ENCODE results near the gene BCAS3.

BCAS3 gene

GRCh38 chr17:61209106-61209439 is 531.4 kb downstream of the BCAS3 start:
- no peak overlapping the region for H3K4me2 ChIP-seq (ENCODE audit: low read length, poor library complexity, severe bottlenecking)
- no peaks in the 10 kb centered on the region for H3K36me3 ChIP-seq (ENCODE audit: control insufficient read depth in 1 of 2, insufficient read depth in 2 of 2, low read depth in 1 of 2, low read length in 2 of 2)
- no peak overlapping the region for H3K18ac ChIP-seq (ENCODE audit: low read depth in 1 of 2, low read length in 2 of 2)
- no peak overlapping the region for H3K4ac ChIP-seq (ENCODE audit: low read depth in 1 of 2, low read length in 2 of 2)
- H2BK12ac ChIP-seq (ENCODE audit: low read length in 2 of 2) = no peak overlapping the region
- no peak overlapping the region for H2BK15ac ChIP-seq (ENCODE audit: low read depth, poor library complexity, severe bottlenecking)
- H3K9ac ChIP-seq (ENCODE audit: low read length) = peak overlapping the region; percentile 84
- no peak overlapping the region for H4K8ac ChIP-seq (ENCODE audit: low read length)
- no peak overlapping the region for H2AK5ac ChIP-seq (ENCODE audit: low read length, severe bottlenecking)
- H3K27me3 ChIP-seq (ENCODE audit: control insufficient read depth in 1 of 2, insufficient read depth in 1 of 2, low read length in 2 of 2) = no peaks in the 10 kb centered on the region
- DNase-seq = no peak
- H3K79me1 ChIP-seq (replicated peaks; ENCODE audit: low read length, poor library complexity, severe bottlenecking) = no peaks in the 10 kb centered on the region
- no peak overlapping the region for H3K14ac ChIP-seq (ENCODE audit: low read length in 2 of 2)
- no peak overlapping the region for H2BK5ac ChIP-seq (ENCODE audit: low read depth, low read length, poor library complexity, severe bottlenecking)
- peak overlapping the region in 1 of 2 experiments; percentile 72 for H3K4me3 ChIP-seq (ENCODE audit: insufficient read depth in 1 of 2, low read depth in 1 of 2, low read length in 2 of 2)
- H3K27ac ChIP-seq (ENCODE audit: low read length, poor library complexity, severe bottlenecking) = no peak overlapping the region
- no peak overlapping the region for H2AFZ ChIP-seq (ENCODE audit: low read depth, low read length)
- H3K9me3 ChIP-seq (ENCODE audit: control insufficient read depth, low read length) = no peaks in the 10 kb centered on the region
- H3K4me1 ChIP-seq (ENCODE audit: control insufficient read depth, insufficient read depth, low read depth, low read length) = no peaks in the 10 kb centered on the region
- H4K91ac ChIP-seq (ENCODE audit: low read length) = no peak overlapping the region
- no peak overlapping the region for H2BK120ac ChIP-seq (ENCODE audit: low read depth, low read length)
- no peak overlapping the region for H3K23ac ChIP-seq (ENCODE audit: low read length in 2 of 2)
- WGBS = 35% methylated on average over 2 of the region's 4 CpGs

- Histone ChIP-seq H3K14ac (ENCODE audit: low read length in 2 of 2) (no peak overlapping the region), H3K27ac (ENCODE audit: low read length, poor library complexity, severe bottlenecking) (no peak overlapping the region), H3K4me2 (ENCODE audit: low read length, poor library complexity, severe bottlenecking) (no peak overlapping the region), H3K23ac (ENCODE audit: low read length in 2 of 2) (no peak overlapping the region), H3K9ac (ENCODE audit: low read length) (peak overlapping the region; percentile 84), H3K79me1 (replicated peaks; ENCODE audit: low read length, poor library complexity, severe bottlenecking) (no peaks in the 10 kb centered on the region), H2AFZ (ENCODE audit: low read depth, low read length) (no peak overlapping the region), H4K8ac (ENCODE audit: low read length) (peak overlapping the region; percentile 90), H3K4me3 (ENCODE audit: insufficient read depth in 1 of 2, low read depth in 1 of 2, low read length in 2 of 2) (peak overlapping the region in 1 of 2 experiments; percentile 72), H2BK15ac (ENCODE audit: low read depth, poor library complexity, severe bottlenecking) (no peak overlapping the region), H3K36me3 (ENCODE audit: control insufficient read depth in 1 of 2, insufficient read depth in 2 of 2, low read depth in 1 of 2, low read length in 2 of 2) (no peaks in the 10 kb centered on the region), H4K91ac (ENCODE audit: low read length) (peak overlapping the region; percentile 95), H3K9me3 (ENCODE audit: control insufficient read depth, low read length) (no peaks in the 10 kb centered on the region), H3K18ac (ENCODE audit: low read depth in 1 of 2, low read length in 2 of 2) (peak overlapping the region; percentile 72 to 83), H2BK120ac (ENCODE audit: low read depth, low read length) (peak overlapping the region; percentile 22), H3K4me1 (ENCODE audit: control insufficient read depth, insufficient read depth, low read depth, low read length) (no peaks in the 10 kb centered on the region), H2AK5ac (ENCODE audit: low read length, severe bottlenecking) (no peak overlapping the region), H2BK12ac (ENCODE audit: low read length in 2 of 2) (peak overlapping the region; percentile 87 to 88), H3K27me3 (ENCODE audit: control insufficient read depth in 1 of 2, insufficient read depth in 1 of 2, low read length in 2 of 2) (no peaks in the 10 kb centered on the region), H2BK5ac (ENCODE audit: low read depth, low read length, poor library complexity, severe bottlenecking) (no peak overlapping the region), H3K4ac (ENCODE audit: low read depth in 1 of 2, low read length in 2 of 2) (peak overlapping the region; percentile 6 to 10)
- 50% methylated on average over 6 of the region's 6 CpGs for WGBS
- DNase-seq = no peak
These were observed 531.9 kb downstream of the BCAS3 start for GRCh38 chr17:61209525-61209924.

- Histone ChIP-seq H3K23ac (ENCODE audit: low read length in 2 of 2) (no peak overlapping the region), H3K4me2 (ENCODE audit: low read length, poor library complexity, severe bottlenecking) (no peak overlapping the region), H2BK5ac (ENCODE audit: low read depth, low read length, poor library complexity, severe bottlenecking) (no peak overlapping the region), H2BK12ac (ENCODE audit: low read length in 2 of 2) (peak overlapping the region in 1 of 2 experiments; percentile 2), H3K4me3 (ENCODE audit: insufficient read depth in 1 of 2, low read depth in 1 of 2, low read length in 2 of 2) (no peak overlapping the region), H3K9me3 (ENCODE audit: control insufficient read depth, low read length) (no peaks in the 10 kb centered on the region), H3K18ac (ENCODE audit: low read depth in 1 of 2, low read length in 2 of 2) (peak overlapping the region in 1 of 2 experiments; percentile 87), H3K14ac (ENCODE audit: low read length in 2 of 2) (no peak overlapping the region), H3K4ac (ENCODE audit: low read depth in 1 of 2, low read length in 2 of 2) (peak overlapping the region in 1 of 2 experiments; percentile 30), H4K91ac (ENCODE audit: low read length) (no peak overlapping the region), H3K4me1 (ENCODE audit: control insufficient read depth, insufficient read depth, low read depth, low read length) (no peaks in the 10 kb centered on the region), H3K27me3 (ENCODE audit: control insufficient read depth in 1 of 2, insufficient read depth in 1 of 2, low read length in 2 of 2) (no peaks in the 10 kb centered on the region), H3K9ac (ENCODE audit: low read length) (no peak overlapping the region), H3K36me3 (ENCODE audit: control insufficient read depth in 1 of 2, insufficient read depth in 2 of 2, low read depth in 1 of 2, low read length in 2 of 2) (no peaks in the 10 kb centered on the region), H4K8ac (ENCODE audit: low read length) (no peak overlapping the region), H2BK15ac (ENCODE audit: low read depth, poor library complexity, severe bottlenecking) (no peak overlapping the region), H2AK5ac (ENCODE audit: low read length, severe bottlenecking) (no peak overlapping the region), H2AFZ (ENCODE audit: low read depth, low read length) (no peak overlapping the region), H2BK120ac (ENCODE audit: low read depth, low read length) (no peak overlapping the region), H3K27ac (ENCODE audit: low read length, poor library complexity, severe bottlenecking) (no peak overlapping the region), H3K79me1 (replicated peaks; ENCODE audit: low read length, poor library complexity, severe bottlenecking) (no peaks in the 10 kb centered on the region)
- DNase-seq = no peak
- WGBS = no CpG with 5 or more reads among the region's 1 CpG
These were observed 533.6 kb downstream of the BCAS3 start for GRCh38 chr17:61211236-61211635.

- H3K4me3 ChIP-seq (ENCODE audit: insufficient read depth in 1 of 2, low read depth in 1 of 2, low read length in 2 of 2) = no peak overlapping the region
- H2AK5ac ChIP-seq (ENCODE audit: low read length, severe bottlenecking) = no peak overlapping the region
- H2BK5ac ChIP-seq (ENCODE audit: low read depth, low read length, poor library complexity, severe bottlenecking) = no peak overlapping the region
- no peaks in the 10 kb centered on the region for H3K4me1 ChIP-seq (ENCODE audit: control insufficient read depth, insufficient read depth, low read depth, low read length)
- WGBS = 100% methylated on average over 1 of the region's 1 CpG
- H3K27ac ChIP-seq (ENCODE audit: low read length, poor library complexity, severe bottlenecking) = no peak overlapping the region
- H2BK12ac ChIP-seq (ENCODE audit: low read length in 2 of 2) = no peak overlapping the region
- H3K36me3 ChIP-seq (ENCODE audit: control insufficient read depth in 1 of 2, insufficient read depth in 2 of 2, low read depth in 1 of 2, low read length in 2 of 2) = no peaks in the 10 kb centered on the region
- no peaks in the 10 kb centered on the region for H3K79me1 ChIP-seq (replicated peaks; ENCODE audit: low read length, poor library complexity, severe bottlenecking)
- H2AFZ ChIP-seq (ENCODE audit: low read depth, low read length) = no peak overlapping the region
- H3K4me2 ChIP-seq (ENCODE audit: low read length, poor library complexity, severe bottlenecking) = no peak overlapping the region
- no peak overlapping the region for H3K14ac ChIP-seq (ENCODE audit: low read length in 2 of 2)
- no peak overlapping the region for H4K91ac ChIP-seq (ENCODE audit: low read length)
- no peak for DNase-seq
- no peak overlapping the region for H3K4ac ChIP-seq (ENCODE audit: low read depth in 1 of 2, low read length in 2 of 2)
- H3K23ac ChIP-seq (ENCODE audit: low read length in 2 of 2) = no peak overlapping the region
- no peaks in the 10 kb centered on the region for H3K9me3 ChIP-seq (ENCODE audit: control insufficient read depth, low read length)
- no peak overlapping the region for H3K18ac ChIP-seq (ENCODE audit: low read depth in 1 of 2, low read length in 2 of 2)
- no peak overlapping the region for H3K9ac ChIP-seq (ENCODE audit: low read length)
- no peak overlapping the region for H2BK120ac ChIP-seq (ENCODE audit: low read depth, low read length)
- H3K27me3 ChIP-seq (ENCODE audit: control insufficient read depth in 1 of 2, insufficient read depth in 1 of 2, low read length in 2 of 2) = no peaks in the 10 kb centered on the region
- no peak overlapping the region for H4K8ac ChIP-seq (ENCODE audit: low read length)
- H2BK15ac ChIP-seq (ENCODE audit: low read depth, poor library complexity, severe bottlenecking) = no peak overlapping the region
These were observed 535.0 kb downstream of the BCAS3 start for GRCh38 chr17:61212655-61213054.

Measured in mesenchymal stem cell (in vitro differentiated cells and primary cell).